ENCODE data around the gene MACROD2.
"Not testable (repeated sequence)": the region's sequence is repeated elsewhere in the genome, so short reads cannot be mapped to it uniquely, and the experiment has no call there.

Gene MACROD2

GRCh38 chr20:15515691-15516090 lies 1520.4 kb downstream of the MACROD2 start:
- DNase-seq, result no peak

DNA sequence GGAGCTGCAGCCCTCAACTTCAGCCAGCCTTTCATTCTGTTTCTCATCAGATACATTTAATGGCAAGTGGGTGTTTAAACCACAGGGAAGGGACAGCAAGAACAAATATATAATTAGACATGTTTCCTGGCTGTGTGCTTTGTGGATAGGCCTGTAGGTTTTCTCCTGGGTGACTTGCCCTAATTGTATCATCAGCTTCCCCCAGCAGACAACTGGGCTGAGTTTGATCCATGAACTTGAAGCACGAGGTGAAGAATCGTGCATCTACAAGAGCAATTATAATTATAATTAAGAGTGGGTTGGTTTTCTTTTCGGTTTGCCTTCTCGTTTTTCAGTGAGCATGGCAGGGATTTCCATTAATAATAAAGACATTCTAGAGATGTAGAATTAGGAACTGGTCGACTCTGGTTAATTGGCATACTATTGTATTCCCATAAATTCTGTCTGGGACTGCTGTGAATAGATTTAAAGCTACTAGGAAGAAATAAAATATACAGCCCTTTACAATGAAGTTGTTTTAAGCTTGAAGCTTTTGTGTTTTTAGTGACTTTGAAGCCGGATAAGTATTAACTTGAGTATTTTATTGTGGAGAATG lies 1525.7 kb downstream of the MACROD2 start:
- DNase-seq, result no peak

GRCh38 chr20:15523400-15523799 lies 1528.1 kb downstream of the MACROD2 start:
- DNase-seq, result no peak

- no peak for DNase-seq
Observed at GRCh38 chr20:15528391-15529111, 1533.2 kb downstream of the MACROD2 start.

GRCh38 chr20:15535863-15536262 lies 1540.5 kb downstream of the MACROD2 start:
- DNase-seq, result no peak

DNA sequence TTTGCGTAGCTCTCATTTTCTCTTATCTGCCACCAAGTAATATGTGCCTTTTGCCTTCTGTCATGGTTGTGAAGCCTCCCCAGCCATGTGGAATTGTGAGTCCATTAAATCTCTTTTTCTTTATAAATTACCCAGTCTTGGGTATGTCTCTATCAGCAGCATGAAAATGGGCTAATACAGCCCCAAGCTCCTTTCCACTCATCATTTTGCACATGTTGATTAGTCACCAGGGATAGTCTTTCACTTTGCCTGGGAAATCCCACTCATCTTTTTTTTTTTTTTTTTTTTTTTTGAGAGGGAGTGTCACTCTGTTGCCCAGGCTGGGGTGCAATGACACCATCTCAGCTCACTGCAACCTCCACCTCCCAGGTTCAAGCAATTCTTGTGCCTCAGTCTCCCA lies 1541.9 kb downstream of the MACROD2 start:
- DNase-seq, result not testable (repeated sequence)

DNA sequence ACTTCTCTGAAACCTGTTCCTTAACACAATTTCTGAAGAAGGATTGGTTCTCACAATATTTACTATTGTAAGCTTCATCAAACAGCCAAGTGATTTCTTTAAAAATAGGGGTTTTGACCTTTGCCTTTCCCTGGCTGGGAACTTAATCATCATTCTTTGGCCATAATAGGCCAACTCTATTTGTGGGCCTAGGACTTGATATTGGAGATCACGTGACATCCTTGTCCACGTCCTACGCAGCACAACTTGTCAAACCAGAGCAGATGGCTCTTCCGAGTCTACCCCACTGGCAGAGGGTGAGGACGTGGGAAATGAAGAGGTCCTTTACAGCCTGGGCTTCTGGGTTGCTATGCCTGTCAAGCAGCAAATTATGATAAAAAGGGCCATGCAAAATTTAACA lies 1547.3 kb downstream of the MACROD2 start:
- no peak for DNase-seq

- no peak for DNase-seq
Observed at GRCh38 chr20:15544742-15545141, 1549.4 kb downstream of the MACROD2 start.

GRCh38 chr20:15546525-15547023 lies 1551.3 kb downstream of the MACROD2 start:
- DNase-seq, result no peak

DNA sequence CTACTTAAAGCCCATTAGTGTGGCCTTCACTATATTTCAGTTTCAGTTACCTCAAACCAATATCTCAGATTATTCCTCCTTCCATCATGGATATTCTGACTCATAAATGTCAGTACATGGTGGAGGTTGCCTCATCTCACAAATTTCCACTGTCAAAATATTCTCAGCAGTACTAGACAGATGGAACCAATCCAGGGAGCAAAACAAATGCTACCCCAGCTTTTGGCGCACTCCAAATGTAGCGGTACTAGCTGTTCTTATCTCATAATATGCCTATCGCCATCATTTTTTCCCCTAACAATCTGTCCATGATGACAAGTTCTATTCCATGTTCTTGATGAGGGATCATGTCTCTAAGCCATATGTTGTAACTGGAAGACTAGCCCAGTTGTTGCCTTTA lies 1551.8 kb downstream of the MACROD2 start:
- no peak for DNase-seq

GRCh38 chr20:15550116-15550870 lies 1555.0 kb downstream of the MACROD2 start:
- no peak for DNase-seq

GRCh38 chr20:15555913-15556312 lies 1560.6 kb downstream of the MACROD2 start:
- DNase-seq, result no peak

GRCh38 chr20:15556869-15557268 lies 1561.6 kb downstream of the MACROD2 start:
- DNase-seq, result no peak

DNA sequence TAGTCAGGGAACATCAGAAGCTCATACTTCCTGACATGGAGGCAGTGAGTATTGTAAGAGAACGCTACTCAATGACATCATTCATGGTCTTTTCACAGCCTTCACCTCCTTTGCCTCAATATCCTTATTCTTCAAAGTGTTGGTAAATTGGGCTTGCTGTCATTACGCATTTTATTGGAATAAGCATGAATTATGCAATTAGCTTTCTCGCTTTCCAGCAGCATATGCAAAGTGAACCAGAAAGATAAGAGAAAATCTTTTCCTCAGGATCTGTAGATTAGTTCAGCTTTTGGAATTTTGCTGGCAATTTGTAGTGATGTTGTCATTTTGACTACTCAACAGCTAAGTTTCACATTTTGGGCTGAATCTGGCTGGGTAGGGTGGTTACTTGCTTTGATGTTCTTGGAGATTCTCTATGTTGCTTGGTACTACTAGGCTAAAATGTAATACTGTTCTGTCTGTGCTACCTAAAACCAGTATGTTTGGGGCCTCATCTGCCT lies 1565.8 kb downstream of the MACROD2 start:
- DNase-seq, result no peak

DNA sequence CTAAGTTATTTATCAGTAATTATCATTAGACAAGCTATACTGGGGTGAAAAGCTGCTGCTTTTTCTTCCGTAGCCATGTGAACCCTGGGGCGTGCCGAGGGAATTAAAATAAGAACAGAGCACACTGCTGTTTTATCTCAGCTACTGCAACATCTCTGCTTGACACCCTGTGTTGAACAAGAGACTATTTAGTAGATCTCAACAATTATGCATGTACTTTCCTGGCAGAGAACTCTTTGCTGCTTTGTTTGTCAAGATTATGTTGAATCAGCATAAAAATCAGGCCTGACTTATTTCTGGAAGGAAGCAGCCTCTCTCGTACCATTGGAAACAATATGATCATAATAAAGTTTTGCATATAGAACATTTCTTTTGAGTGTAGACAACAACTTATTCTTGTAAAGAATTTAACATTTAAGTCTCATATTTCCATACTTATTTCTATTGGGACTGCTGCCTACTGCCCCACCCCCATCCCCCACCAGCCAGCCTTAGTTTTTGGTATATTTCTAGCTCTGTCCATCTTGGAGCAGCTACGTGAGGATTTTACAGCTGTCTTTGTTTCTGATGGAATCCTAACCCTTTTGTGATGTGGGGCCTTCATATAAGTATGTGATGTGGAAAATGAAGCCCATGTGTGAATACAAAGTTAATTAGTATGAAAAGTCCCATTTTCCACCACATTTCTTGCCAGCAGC lies 1566.5 kb downstream of the MACROD2 start:
- DNase-seq, result no peak

DNA sequence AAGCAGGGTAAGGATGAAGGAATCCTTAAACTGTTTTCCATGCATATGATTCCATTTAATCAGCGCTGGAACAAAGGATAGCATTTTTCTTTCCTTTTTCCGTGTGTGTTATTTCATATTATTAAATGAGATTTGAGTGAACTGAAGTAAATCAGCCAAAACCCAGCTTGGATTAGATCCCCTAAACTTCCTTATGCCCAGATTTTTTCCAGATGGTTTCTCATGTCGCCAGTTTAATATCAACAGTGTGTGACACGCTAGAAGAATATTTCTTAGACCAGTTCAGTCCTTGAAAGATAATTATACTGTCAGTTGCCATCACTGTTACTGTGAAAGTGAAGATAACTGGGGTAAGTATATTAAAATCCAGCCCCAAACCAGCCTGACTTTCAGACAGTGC lies 1568.5 kb downstream of the MACROD2 start:
- DNase-seq, result no peak

- no peak for DNase-seq
Observed at GRCh38 chr20:15564981-15565380, 1569.7 kb downstream of the MACROD2 start.

- DNase-seq, result no peak
Observed at GRCh38 chr20:15565786-15566185, 1570.5 kb downstream of the MACROD2 start.

DNA sequence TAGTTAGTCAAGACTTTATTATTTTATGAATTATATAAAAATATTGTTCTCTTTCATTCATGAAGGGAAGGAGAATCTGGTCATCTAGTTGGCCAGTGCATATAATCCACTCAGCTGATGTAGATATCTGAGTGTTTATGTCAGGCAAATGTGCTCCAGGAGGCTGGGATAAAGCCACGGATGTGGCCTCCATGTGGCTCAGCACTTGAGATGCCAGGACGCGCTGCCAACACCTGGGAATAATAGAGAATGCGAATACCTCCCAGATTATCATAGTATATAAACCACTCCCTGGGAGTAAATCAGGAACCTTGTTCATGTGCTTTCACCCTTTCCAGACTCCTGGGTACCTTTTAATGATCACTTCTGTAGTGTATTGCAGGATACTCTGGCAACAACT lies 1571.9 kb downstream of the MACROD2 start:
- DNase-seq, result no peak

GRCh38 chr20:15570156-15570555 lies 1574.8 kb downstream of the MACROD2 start:
- no peak for DNase-seq

DNA sequence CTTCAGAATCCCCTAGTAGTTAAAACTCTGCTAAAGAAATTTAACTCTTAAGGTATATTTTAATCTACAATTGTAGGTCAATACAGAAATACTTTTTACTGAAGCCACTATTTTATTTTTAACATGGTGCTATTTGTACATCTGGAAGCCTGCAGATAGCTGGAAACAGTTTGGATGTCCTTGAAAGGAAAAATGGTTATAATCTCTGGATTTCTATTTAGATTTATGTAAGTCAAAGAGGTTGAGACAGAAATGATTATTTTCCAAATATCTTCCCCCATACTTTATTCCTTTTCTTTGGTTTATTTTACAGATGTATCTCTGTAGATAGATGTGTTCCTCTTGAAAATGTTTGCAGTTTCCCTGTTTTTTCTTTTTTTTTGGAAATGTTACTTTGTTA lies 1575.7 kb downstream of the MACROD2 start:
- DNase-seq, result no peak

DNA sequence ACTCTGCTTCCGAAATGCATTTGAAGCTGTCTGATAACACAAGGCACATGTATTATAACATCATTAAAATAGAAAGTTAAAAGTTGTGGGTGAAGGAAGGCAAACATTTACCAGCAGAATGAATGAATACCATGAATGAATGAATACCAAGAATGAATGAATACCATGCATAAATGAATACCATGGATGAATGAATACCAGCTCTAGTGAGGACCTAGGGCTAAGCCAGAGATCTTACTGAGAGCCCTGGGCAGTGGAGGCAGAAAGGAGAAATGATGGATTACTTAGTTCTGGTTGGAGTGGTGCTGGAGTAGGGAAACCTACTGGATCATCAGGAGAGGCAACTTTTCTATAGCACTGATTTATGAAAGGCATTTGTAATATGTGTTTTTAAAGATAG lies 1579.9 kb downstream of the MACROD2 start:
- DNase-seq, result no peak

GRCh38 chr20:15576411-15576810 lies 1581.1 kb downstream of the MACROD2 start:
- no peak for DNase-seq
